Measurements from ENCODE around the gene AP2A1. TPM values are rescaled to one million over a fixed set of nuclear protein-coding genes. Genes with fewer than 3 reads are reported as not detected.

The AP2A1 gene
- total RNA-seq, 1 experiment from 2014 or later: 119 TPM

DNA sequence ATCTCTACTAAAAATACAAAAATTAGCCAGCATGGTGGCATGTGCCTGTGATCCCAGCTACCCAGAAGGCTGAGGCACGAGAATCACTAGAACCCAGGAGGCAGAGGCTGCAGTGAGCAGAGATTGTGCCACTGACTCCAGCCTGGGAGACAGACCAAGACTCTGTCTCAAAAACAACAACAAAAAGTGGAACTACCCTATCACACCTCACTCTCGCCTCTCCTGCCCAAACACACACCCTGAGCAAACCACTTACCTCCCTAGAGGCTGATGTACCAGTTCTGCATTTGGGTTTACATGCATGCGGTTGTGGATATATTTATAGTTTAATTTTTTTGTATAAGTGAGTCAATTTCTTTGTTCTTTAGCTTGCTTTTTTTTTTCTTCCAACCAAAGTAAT is 76.5 kb downstream of the AP2A1 start:
- TF ChIP-seq CREB1 (CRISPR knock-in tag; IDR thresholded peaks at IDR 0.05): no peak
- TF ChIP-seq CREM (CRISPR knock-in tag; IDR thresholded peaks at IDR 0.05): no peak
- no peak for TF ChIP-seq RELA (CRISPR knock-in tag; IDR thresholded peaks at IDR 0.05; ENCODE audit: borderline replicate concordance)
- no peak for TF ChIP-seq ZNF416 (CRISPR knock-in tag; IDR thresholded peaks at IDR 0.05)
- TF ChIP-seq, protein P1, sequence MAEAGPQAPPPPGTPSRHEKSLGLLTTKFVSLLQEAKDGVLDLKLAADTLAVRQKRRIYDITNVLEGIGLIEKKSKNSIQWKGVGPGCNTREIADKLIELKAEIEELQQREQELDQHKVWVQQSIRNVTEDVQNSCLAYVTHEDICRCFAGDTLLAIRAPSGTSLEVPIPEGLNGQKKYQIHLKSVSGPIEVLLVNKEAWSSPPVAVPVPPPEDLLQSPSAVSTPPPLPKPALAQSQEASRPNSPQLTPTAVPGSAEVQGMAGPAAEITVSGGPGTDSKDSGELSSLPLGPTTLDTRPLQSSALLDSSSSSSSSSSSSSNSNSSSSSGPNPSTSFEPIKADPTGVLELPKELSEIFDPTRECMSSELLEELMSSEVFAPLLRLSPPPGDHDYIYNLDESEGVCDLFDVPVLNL (CRISPR knock-in tag; IDR thresholded peaks at IDR 0.05; ENCODE audit: borderline replicate concordance, low read depth): no peak
- no peak for TF ChIP-seq ETV6 (CRISPR knock-in tag; IDR thresholded peaks at IDR 0.05)
- TF ChIP-seq, protein P2, sequence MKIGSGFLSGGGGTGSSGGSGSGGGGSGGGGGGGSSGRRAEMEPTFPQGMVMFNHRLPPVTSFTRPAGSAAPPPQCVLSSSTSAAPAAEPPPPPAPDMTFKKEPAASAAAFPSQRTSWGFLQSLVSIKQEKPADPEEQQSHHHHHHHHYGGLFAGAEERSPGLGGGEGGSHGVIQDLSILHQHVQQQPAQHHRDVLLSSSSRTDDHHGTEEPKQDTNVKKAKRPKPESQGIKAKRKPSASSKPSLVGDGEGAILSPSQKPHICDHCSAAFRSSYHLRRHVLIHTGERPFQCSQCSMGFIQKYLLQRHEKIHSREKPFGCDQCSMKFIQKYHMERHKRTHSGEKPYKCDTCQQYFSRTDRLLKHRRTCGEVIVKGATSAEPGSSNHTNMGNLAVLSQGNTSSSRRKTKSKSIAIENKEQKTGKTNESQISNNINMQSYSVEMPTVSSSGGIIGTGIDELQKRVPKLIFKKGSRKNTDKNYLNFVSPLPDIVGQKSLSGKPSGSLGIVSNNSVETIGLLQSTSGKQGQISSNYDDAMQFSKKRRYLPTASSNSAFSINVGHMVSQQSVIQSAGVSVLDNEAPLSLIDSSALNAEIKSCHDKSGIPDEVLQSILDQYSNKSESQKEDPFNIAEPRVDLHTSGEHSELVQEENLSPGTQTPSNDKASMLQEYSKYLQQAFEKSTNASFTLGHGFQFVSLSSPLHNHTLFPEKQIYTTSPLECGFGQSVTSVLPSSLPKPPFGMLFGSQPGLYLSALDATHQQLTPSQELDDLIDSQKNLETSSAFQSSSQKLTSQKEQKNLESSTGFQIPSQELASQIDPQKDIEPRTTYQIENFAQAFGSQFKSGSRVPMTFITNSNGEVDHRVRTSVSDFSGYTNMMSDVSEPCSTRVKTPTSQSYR (CRISPR knock-in tag; IDR thresholded peaks at IDR 0.05): no peak
- TF ChIP-seq ZNF423 (CRISPR knock-in tag; IDR thresholded peaks at IDR 0.05): no peak
- TF ChIP-seq, protein P3, sequence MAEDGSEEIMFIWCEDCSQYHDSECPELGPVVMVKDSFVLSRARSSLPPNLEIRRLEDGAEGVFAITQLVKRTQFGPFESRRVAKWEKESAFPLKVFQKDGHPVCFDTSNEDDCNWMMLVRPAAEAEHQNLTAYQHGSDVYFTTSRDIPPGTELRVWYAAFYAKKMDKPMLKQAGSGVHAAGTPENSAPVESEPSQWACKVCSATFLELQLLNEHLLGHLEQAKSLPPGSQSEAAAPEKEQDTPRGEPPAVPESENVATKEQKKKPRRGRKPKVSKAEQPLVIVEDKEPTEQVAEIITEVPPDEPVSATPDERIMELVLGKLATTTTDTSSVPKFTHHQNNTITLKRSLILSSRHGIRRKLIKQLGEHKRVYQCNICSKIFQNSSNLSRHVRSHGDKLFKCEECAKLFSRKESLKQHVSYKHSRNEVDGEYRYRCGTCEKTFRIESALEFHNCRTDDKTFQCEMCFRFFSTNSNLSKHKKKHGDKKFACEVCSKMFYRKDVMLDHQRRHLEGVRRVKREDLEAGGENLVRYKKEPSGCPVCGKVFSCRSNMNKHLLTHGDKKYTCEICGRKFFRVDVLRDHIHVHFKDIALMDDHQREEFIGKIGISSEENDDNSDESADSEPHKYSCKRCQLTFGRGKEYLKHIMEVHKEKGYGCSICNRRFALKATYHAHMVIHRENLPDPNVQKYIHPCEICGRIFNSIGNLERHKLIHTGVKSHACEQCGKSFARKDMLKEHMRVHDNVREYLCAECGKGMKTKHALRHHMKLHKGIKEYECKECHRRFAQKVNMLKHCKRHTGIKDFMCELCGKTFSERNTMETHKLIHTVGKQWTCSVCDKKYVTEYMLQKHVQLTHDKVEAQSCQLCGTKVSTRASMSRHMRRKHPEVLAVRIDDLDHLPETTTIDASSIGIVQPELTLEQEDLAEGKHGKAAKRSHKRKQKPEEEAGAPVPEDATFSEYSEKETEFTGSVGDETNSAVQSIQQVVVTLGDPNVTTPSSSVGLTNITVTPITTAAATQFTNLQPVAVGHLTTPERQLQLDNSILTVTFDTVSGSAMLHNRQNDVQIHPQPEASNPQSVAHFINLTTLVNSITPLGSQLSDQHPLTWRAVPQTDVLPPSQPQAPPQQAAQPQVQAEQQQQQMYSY (CRISPR knock-in tag; IDR thresholded peaks at IDR 0.05): no peak
- TF ChIP-seq ELF4 (CRISPR knock-in tag; IDR thresholded peaks at IDR 0.05; ENCODE audit: low read depth): no peak
- no peak for TF ChIP-seq OVOL2 (CRISPR knock-in tag; IDR thresholded peaks at IDR 0.05; ENCODE audit: borderline replicate concordance)
- no peak for TF ChIP-seq GABPB1 (CRISPR knock-in tag; IDR thresholded peaks at IDR 0.05)
- TF ChIP-seq, protein P4, sequence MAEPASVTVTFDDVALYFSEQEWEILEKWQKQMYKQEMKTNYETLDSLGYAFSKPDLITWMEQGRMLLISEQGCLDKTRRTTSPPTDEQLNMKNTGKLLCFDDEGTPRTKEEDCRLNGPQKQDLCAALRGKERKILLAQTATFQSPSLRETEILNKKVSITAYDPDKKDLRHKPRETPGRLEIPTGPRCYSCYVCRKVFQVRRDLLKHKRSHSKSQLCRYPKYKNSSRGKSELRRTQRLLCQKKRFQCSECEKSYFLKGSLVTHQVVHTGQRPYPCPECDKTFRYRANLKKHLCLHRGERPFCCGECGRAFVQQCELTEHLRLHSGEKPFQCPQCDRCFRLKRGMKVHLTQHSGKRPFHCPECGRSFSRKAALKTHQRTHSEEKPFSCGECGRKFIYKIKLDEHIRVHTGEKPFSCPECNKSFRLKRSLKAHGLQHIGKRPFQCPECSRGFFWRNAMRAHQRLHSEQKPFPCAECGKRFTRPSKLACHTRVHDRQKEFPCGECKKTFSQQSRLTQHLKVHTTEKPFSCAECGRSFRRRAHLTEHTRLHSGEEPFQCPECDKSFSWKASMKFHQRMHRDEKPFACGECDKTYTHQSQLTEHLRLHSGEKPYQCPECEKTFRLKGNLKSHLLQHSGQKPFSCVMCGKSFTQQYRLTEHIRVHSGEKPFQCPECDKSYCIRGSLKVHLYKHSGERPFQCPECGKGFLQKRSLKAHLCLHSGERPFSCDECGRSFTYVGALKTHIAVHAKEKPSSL (CRISPR knock-in tag; conservative IDR thresholded peaks at IDR 0.05): no peak
- TF ChIP-seq TCF7 (CRISPR knock-in tag; IDR thresholded peaks at IDR 0.05; ENCODE audit: low read depth): no peak
- peaks cover 3% of the 10 kb centered on the region; the same call in 1 of the 2 replicates for H3K9me3 Mint-ChIP-seq
- H3K27me3 Mint-ChIP-seq (ENCODE audit: low read depth): no peaks in the 10 kb centered on the region; the same call in 1 of the 2 replicates
- CTCF ChIA-PET: interaction anchor here (0.6 to 1.5 kb wide), 3 partner anchors 65 to 172 kb away, joined by 3 read pairs; partner anchors contain the start of gene AP2A1
- no peak overlapping the region for H3K4me3 Mint-ChIP-seq
- peaks cover 22% of the 10 kb centered on the region for H3K36me3 Mint-ChIP-seq
- no peaks in the 10 kb centered on the region for H3K4me1 Mint-ChIP-seq
- DNase-seq (ENCODE audit: low spot score) (no peak), ATAC-seq (no peak)
- no peak overlapping the region for H3K27ac Mint-ChIP-seq
- POLR2A ChIA-PET: interaction anchor here (0.6 kb wide), 1 partner anchor 92 kb away, joined by 3 read pairs; no protein-coding TSS in a partner anchor
